Endometrial microvascular endothelial cells (primary cell): ENCODE measurements around the gene TAF10. TPM values are rescaled to one million over a fixed set of nuclear protein-coding genes. Genes with fewer than 3 reads are reported as not detected.

Experiments used
- in situ Hi-C: cut with HindIII; loops from 2 replicates; pipeline ENCODE4 v1.10.0; 2017; ENCODE audit warnings: low sequenced_read_pairs, low pct_unique_long_range_greater_than_20kb; ENCODE audit errors: inconsistent ontology term
- total RNA-seq: library from RNA; depleted of rRNA; stranded (reverse); fragments of >200 nt; gene quantifications from one replicate; pipeline ENCODE4 v1.2.3, GENCODE V29; 2015; ENCODE audit errors: inconsistent ontology term

TAF10 gene
- total RNA-seq, 1 donor from 2014 or later, result 41.9 TPM

GRCh38 chr11:6570691-6571427, 41.2 kb downstream of the TAF10 start:
- in situ Hi-C loops, result no loop called here

GRCh38 chr11:6569706-6570105, 42.3 kb downstream of the TAF10 start:
- in situ Hi-C loops, result no loop called here

GRCh38 chr11:6568191-6568918, 43.7 kb downstream of the TAF10 start:
- in situ Hi-C loops, result no loop called here

DNA sequence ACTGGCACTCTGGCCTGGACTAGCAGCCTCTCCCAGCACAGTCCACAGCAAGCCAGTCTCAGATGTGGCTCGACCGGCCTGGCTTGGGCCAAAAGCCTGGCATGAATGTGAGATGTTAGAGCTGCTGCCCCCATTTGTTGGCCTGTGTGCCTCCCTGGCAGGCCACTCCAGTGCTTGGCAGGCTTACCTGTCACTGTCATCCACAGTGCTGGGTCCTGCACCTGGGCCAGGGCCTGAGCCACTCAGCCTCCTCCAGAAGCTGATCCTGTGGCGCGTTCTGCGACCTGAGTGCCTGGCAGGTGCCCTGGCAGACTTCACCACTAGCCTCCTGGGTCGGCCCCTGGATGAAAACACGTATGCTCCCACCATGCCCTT, 44.7 kb downstream of the TAF10 start:
- in situ Hi-C loops, result no loop called here

GRCh38 chr11:6566704-6567370, 45.2 kb downstream of the TAF10 start:
- in situ Hi-C loops, result no loop called here

DNA sequence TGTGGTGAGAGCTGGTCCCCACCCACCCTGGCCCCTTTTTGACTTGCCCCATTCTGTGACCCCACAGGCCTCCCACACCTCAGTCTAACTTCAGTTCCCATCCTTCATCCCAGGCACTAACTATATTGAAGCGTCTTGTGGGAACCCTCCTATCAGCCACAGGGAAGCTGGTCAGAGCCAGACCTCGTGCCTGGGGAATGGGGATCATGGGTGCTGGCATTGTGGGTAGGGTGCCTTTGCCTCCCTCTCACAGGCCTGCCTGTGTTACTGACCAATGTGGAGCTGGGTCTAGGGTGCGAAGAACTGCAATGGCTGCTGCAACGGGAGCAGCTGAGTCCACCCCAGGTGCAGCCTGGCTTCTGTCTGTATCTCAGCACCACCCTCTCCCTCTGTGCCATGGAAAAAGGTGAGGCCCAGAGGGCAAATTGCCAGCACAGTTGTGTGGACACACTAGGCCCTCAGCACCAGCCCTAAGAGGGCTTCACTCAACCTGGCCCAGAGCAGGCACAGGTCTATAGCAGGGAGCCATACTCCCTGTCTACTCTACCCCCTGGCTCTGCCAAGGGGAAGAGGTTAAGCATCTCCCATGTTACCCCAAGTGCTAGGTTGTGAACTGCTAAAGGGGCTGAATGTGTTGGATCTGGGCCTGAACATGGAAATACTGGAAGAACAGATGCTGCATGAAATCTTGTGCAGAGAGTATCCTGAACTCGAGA, 45.9 kb downstream of the TAF10 start:
- in situ Hi-C loops, result no loop called here

DNA sequence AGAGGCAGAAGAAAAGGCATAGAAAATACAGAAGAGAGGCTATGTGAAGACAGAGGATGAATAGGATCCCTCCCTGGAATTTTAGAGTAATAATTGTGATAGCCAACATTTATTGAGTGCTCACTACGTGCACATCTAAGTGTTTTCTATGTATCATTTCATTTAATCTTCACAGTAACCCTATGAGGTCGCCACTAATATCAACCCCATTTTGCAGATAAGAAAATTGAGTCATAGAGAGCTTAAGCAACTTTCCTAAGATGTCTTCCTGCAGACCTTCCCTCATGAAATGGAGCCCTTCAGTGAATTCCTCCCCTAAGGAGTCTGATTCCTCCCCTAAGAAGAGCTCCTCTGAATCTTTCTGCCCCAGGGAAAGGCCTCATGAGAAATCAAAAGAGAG, 46.7 kb downstream of the TAF10 start:
- in situ Hi-C loops, result no loop called here

GRCh38 chr11:6563667-6564066, 48.3 kb downstream of the TAF10 start:
- in situ Hi-C loops, result no loop called here

- in situ Hi-C loops, result no loop called here
Measured at GRCh38 chr11:6563121-6563619, 48.8 kb downstream of the TAF10 start.

GRCh38 chr11:6561288-6561687, 50.7 kb downstream of the TAF10 start:
- in situ Hi-C loops, result no loop called here

Other genes with a start within 250 kb of the TAF10 start
- gene SMPD1, start 221.7 kb downstream of the TAF10 start, total RNA-seq, result 83.9 TPM
- 52.8 TPM for gene APBB1, start 193.1 kb downstream of the TAF10 start, total RNA-seq
- gene HPX, start 171.2 kb downstream of the TAF10 start, total RNA-seq, result not detected
- 60.0 TPM for gene TRIM3, start 138.3 kb downstream of the TAF10 start, total RNA-seq
- gene ARFIP2, start 130.9 kb downstream of the TAF10 start, total RNA-seq, result 51.8 TPM
- gene TIMM10B, start 130.7 kb downstream of the TAF10 start, total RNA-seq, result 24.4 TPM
- 2.2 TPM for gene DNHD1, start 114.9 kb downstream of the TAF10 start, total RNA-seq
- 35.8 TPM for gene RRP8, start 8.6 kb downstream of the TAF10 start, total RNA-seq
- 247 TPM for gene ILK, start 8.4 kb downstream of the TAF10 start, total RNA-seq
- gene TPP1, start 7.2 kb upstream of the TAF10 start, total RNA-seq, result 100.0 TPM
- 48.7 TPM for gene DCHS1, start 43.6 kb upstream of the TAF10 start, total RNA-seq
- 114 TPM for gene MRPL17, start 71.1 kb upstream of the TAF10 start, total RNA-seq
- not detected for gene OR2AG2, start 159.8 kb upstream of the TAF10 start, total RNA-seq
- not detected for gene OR2AG1, start 170.8 kb upstream of the TAF10 start, total RNA-seq
- gene OR6A2, start 187.5 kb upstream of the TAF10 start, total RNA-seq, result 0.09 TPM
- not detected for gene OR10A5, start 233.5 kb upstream of the TAF10 start, total RNA-seq